ENCODE measurements around the gene CHTF8.
"Not testable (repeated sequence)": the region's sequence is repeated elsewhere in the genome, so short reads cannot be mapped to it uniquely, and the experiment has no call there.

The CHTF8 gene, protein sequence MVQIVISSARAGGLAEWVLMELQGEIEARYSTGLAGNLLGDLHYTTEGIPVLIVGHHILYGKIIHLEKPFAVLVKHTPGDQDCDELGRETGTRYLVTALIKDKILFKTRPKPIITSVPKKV

DNA sequence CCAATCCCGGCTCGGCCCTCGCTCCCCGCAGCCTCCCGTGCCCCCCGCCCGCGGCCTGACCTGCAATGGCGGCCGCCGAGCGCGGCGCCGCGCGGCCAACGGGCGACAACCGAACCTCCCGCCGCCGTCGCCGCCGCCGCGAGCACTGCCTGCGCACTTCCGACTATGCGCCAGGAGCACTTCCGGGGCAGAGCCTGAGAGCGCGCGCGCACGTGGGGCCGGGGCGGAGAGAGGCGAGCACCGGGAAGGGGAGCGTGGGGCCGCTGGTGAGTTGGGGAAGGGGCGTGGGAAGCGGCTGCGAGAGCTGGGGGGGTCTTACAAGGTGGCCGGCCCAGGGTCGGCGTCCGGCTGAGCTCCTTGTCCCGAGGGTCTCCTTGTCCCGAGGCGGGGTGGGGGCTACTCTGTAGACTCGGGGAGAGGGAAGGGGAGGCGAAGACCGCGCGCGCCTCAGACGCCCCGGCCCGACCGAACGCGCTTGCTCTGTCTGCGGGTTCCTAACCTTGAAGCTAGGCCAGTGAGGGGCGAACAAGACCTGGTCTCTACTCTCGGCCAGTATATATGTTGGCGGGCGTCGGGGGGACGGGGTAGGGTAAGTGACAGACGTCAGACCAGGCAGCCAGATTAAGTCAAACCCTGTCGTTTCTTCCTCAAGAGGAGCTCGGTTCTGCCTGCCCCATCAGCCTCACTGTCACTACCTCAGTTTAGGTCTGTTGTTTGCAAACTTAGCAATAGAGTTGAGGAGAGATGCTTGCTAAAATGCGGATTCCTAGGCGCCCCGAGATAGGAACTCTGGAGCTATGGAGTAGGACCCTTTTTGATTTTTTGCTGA lies at the start of gene CHTF8, which contains the start of gene UTP4:
Gene CHTF8 (minus strand): TSS at position 165 of the 829 bp plus-strand sequence. CDS start 11,130 bp downstream, outside the sequence.
Gene UTP4 (plus strand): TSS at position 226 of the 829 bp plus-strand sequence. CDS start 811 bp downstream, outside the sequence.
- DNase-seq: peak; percentile 87

DNA sequence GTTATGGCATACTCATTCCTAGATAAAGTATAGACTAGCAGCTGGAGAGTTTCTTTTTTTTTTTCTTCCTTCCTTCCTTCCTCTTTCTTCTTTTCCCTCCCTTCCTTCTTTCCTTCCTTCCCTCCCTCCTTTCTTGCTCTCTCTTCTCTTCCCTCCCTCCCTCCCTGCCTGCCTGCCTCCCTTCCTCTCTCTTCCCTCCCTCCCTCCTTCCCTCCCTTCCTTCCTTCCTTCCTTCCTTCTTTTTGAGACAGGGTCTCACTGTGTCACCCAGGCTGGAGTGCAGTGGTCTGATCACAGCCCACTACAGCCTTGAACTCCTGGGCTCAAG lies 47.6 kb upstream of the CHTF8 start:
- no peak for DNase-seq

DNA sequence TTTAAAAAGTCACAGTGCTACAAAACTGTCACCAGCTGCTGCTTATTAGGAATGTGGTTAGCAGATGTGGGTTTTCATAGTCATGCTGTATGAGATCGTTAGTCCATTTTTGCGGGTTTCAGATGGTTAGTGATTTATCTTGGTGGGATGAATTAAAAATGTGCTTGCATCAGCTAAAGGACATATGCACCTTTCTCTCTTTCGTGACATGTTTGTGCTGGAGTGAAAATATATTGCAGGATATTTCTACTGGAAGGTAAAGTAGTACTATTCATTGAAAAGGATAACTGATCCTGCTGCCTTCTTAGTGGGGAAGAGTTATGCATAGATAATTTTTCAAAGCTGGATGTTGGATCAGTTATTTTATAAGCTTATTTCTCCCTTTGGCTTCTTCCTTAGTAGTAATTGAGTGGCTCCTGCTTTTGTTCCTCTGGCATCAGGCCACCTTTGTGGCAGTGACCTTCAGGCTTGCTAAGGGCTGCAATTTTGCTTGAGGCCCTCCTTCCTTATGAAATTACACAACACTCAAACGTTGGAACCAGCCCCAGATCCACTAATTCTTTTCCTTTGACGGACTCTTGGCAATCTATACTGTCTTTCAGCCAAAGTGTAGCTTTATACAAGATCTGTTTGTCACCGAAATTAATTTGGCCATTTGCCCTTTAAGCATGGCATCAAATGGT lies 47.1 kb upstream of the CHTF8 start:
- peak; percentile 14 for DNase-seq

DNA sequence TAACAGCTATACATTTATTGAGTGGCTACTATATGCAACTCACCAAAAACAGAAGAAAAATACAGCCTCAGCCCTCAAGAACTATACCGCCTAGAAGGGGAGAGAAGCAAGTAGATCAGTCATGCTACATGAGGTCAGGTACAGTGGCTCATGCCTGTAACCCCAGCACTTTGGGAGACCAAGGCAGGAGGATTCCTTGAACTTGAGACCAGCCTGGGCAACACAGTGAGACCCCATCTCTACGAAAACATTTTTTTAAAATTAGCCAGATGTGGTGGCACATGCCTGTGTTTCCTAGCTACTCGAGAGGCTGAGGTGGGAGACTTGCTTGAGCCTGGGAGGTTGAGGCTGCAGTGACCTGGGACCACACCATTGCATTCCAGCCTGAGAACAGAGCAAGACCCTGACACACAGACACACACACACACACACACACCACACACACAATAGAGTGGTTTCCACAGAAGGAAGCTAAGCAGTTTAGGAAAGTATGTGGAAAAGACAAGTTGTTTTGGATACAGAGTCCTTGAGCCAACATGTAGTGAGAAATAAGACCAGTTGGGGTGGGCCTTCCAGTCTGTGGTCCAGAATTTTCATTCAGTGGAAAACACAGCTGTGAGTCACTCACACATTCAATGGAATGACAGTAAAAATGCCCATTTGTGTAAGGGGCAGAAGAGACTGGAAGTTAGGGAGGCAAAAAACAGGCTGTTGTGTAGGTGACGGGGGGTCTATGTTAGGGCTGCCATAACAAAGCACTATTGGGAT lies 43.8 kb upstream of the CHTF8 start:
- no peak for DNase-seq

DNA sequence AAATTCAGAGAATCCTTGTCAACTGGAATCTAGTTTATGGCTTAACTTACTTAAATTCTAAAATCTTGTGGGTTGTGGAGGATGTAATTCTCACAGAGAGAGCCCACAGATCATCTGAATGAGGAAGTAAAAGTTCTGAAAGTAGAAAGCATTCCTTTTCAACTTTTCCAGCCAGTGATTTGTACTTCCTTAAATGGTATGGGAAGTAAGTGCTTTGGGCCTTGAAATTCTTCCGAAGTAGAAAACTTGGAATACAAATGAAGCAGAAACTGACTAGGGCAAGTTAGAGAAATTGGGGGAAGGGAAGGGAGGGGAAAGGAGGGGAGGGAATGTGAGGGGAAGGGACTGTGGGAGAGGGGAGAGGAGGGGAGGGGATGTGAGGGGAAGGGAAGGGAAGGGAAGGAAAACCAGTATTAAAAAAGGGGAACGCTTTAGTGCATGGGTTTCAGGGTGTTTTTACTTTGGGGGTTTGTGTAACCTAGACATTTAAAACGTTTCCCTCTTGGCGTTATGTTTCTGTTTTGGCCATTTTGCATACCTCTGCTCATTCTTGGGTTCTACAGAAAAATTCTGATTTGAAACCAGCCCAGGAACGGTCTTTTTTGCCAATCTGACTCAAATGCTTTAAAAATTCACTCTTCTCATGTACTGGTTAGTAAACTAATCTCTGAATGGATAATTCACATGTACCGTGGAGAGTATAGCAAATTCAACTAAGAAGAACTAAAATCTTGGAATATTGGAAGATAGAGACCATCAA lies 39.1 kb upstream of the CHTF8 start:
- peak; percentile 17 for DNase-seq

DNA sequence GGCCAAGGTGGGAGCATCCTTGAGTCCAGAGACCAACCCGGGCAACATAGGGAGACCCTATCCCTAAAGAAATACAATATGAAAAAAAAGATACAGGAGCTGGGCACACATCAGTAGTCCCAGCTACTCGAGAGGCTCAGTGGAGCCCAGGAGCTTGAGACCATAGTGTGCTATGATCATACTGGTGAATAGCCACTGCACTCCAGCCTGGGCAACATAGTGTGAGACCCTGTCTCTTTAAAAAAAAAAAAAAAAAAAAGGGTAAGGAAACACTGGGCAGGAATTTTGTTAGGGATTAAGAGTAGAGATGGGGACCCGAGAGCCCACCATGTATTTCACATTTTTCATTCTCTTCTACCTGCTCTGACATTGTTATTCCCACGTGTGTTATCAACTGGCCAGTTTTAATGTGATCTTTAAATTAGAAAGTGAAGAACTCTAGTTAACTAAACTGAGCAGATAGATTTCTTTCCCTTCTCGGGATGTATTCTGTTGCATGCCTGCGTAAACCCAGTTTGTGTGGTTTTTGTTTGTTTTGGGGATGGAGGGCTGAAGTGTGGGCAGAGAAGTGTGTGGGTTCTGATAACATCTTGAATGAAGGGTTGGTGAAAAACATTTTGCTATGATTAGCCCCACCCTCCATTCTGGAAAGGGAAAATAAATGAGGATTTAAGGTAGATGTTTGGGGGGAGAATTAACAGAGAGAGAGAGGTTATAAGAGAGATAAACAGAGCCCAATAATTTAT lies 37.4 kb upstream of the CHTF8 start:
- no peak for DNase-seq

DNA sequence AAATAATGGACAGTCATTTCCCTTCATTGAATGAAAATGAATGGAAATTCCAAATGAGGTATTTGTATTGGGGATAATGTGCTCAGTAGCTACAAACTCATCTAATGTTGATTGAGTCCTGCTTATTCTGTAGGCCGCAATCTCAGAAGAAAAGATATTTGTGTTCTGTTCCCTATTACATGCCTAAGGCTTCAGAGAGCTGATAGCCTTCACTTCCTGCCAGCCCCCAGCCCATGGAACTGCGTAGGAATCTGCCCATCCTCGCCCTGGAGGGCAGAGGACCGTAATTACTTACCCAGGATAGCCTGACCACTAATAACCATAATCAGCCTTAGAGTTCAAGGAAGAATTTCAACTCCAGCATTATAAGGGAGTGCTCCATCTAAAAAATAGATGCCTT lies 36.7 kb upstream of the CHTF8 start:
- no peak for DNase-seq

DNA sequence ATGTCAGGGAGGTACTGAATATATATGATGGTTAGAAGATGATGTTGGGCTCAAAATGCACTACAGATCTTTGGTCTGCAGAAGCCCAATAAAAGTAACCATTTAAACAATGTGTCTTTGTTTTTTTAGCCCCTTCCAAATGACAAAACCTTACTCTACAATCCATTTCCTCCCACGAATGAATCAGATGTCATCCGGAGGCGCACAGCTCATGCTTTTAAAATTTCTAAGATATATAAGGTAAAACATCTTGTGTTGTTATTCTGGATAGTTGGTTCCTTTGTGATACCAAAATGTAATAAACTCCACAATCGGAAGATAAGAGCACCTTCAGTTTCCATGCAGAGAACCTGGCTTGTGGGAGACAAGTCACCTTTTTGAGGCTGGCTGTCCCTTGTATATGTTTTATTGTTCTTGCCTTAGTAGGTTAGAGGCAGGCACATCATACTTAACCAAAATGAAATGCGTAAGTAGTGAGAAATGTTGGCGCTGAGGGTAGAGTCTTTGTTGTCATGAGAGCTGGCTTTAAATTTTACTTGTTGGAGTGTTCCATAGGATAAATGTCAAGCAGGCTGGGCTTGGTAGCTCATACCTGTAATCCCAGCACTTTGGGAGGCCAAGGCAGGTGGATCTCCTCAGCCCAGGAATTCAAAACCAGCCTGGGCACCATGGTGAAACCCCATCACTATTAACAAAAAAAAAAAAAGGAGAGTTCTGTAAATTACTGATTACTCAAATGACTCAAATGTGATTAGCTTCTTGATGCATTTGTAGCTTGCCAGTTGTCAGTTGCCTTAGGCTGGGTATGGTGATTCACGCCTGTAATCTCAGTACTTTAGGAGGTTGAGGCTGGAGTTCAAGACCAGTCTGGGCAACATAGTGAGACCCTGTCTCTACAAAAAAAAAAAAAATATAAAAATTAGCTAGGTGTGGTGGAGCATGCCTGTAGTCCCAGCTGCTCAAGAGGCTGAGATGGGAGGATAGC lies 34.9 kb upstream of the CHTF8 start:
- no peak for DNase-seq

DNA sequence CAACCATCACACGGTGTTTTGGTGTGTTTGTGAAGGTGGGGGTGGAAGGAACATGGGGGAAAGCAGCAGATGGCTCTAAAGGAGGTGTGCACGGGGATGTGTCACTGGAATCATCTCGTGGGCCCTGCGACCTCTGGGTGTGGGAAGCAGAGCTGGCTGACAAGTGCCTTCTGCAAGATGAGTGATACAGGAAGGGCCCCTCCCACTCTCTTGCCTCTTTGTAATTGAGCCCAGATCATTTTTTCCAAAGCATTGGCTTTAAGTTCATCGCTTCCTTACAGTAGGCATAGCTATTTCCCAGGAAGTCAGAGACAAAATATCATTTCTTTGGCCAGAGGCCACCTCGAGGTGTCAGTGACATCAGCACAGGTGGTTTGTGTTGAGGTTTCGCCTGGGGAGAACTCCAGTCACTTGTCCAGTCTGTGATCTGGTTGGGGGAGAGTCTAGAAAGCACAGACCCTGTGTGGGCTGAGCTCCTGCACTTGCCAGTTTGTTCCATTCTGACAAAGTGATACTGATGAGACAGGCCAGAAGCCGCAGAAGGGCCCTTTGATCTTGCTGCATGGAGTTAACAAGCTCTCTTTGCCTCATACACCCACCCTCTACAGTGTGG lies 33.9 kb upstream of the CHTF8 start:
- no peak for DNase-seq

DNA sequence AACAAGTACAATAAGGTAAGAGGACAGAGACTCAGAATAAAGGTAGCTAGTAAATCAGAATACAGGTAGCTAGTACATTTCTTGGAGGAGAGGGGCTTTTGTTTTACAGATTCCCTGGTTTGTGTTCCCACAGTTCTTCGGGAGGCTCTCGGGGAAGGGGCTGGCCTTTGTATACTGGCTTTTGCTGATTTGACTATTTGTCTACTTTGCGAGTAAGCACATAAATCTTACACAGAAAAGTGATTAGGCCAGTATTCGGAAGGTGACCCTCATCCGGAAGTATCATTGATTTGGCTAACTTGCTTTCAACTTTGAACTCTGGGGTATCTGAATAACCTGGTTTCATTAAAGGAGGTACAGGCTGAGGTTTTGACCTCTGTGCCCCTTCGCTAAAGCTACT lies 33.2 kb upstream of the CHTF8 start:
- no peak for DNase-seq

DNA sequence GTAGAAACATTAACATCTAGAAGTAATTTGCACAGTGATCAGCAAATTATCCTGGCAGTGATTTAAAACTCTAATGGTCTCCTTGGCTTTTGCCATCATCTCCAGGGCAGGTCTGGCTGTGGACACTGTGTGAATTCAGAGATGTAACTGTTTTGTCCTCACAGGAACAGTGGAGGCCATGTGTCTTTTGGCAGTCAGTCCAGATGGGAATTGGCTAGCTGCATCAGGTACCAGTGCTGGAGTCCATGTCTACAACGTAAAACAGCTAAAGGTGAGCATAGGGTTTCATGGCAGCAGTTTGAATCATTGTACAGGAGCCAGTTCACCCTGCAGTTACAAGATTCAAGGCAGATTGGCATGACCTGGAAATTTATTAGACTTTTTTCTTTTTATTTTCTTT lies 27.8 kb upstream of the CHTF8 start:
- no peak for DNase-seq

DNA sequence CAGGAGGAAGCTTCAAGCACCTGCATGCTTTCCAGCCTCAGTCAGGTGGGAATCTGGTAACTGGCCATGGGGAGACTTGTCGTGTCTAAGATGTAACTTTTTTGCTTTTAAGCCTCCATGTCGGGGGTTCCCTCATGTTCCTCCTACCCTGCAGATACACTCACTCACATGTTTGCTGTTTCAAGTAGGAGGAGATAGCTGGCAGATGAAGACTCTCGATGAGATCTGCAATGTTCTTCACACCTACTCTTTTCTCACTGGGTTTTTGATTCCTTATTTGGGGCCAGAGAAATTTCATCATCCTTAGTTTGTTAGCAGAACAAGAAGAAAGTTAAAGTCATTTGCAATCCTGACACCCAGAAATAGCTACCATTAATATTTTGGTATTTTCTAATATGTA lies 24.8 kb upstream of the CHTF8 start:
- DNase-seq: no peak

DNA sequence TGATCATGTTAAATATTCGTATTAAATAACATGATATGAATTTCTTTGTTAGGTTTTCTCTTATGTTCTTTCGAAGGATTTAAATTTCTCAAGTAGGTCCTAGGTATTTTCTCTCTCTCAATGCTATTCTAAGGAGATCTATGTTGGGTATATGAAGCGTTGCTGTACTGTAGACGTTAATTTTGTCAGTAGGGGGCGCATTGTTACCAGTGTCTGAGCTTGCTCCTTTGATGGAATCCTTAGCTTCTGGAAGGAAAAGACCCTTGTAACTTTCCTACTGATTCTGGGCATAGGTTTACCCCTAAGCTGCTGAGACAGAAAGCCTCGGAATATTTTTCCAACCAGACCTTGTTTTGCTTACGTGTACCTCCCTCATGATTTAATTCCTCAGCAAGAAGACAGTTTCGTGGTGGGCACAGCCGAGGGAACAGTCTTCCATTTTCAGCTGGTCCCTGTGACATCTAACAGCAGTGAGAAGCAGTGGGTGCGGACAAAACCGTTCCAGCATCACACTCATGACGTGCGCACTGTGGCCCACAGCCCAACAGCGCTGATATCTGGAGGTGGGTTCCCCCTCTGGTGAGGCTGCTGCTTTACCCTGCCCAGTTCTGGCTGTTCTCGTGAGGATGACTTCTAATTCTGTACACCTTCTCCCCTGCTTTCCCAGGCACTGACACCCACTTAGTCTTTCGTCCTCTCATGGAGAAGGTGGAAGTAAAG lies 17.9 kb upstream of the CHTF8 start:
- DNase-seq: peak; percentile 70

DNA sequence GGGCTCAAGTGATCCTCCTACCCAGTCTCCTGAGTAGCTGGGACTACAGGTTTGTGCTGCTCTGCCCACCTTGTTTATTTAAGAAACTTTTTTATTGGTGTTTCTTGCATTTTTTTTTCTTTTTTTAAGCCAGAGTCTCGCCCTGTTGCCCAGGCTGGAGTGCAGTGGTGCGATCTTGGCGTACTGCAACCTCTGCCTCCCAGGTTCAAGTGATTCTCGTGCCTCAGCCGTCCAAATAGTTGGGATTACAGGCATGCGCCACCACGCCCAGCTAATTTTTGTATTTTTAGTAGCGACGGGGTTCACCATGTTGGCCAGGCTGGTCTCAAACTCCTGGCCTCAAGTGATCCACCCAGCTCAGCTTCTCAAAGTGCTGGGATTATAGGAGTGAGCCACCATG lies 17.2 kb upstream of the CHTF8 start:
- not testable (repeated sequence) for DNase-seq

DNA sequence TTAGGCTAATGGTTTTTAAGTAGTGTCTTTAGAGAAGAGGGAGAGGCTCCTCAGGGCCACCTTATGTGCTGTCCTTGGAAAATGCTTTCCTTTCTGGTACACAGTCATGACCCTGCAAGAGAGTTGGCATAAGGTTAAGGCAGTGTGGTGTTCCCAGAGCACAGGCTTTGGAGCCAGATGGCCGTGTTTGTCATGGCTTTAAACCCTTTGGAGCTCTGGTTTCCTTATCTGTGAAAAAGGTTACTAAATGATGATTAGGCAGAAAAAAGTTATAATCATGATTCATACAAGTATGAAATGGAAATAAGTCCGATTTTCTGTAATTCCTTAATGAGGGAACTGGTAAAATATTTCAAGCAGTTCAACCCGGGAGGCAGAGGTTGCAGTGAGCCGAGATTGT lies 13.3 kb upstream of the CHTF8 start:
- DNase-seq: no peak

DNA sequence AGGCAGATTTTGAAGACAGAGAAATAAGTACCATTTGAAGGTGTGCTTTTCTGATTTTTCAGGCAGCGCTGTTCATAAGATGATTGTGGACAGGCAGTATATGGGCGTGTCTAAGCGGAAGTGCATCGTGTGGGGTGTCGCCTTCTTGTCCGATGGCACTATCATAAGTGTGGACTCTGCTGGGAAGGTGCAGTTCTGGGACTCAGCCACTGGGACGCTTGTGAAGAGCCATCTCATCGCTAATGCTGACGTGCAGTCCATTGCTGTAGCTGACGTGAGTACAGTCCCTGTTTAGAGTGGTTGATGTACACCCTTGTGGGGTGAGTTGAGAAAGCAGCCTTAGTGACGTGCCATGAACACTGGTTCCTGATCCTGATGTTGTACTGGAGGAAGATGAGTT lies 10.7 kb upstream of the CHTF8 start:
- DNase-seq: no peak

DNA sequence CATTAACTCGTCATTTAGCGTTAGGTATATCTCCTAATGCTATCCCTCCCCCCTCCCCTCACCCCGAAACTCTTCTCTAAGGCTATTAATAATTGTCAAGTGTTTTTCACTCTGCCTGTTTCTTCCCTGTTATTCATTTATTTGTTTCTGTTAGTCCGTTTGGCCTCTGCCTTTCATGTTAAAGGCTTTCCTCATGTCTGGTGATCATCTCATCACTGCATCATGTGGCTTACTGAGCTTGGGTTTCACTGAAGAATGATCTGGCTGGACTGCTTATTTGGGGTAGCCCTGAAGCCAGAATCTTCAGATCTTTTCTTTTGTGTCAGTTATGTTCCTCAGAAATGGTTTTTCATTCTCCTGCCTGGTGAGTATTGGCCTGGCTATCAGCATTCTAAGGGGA lies 9.5 kb upstream of the CHTF8 start:
- DNase-seq: no peak

DNA sequence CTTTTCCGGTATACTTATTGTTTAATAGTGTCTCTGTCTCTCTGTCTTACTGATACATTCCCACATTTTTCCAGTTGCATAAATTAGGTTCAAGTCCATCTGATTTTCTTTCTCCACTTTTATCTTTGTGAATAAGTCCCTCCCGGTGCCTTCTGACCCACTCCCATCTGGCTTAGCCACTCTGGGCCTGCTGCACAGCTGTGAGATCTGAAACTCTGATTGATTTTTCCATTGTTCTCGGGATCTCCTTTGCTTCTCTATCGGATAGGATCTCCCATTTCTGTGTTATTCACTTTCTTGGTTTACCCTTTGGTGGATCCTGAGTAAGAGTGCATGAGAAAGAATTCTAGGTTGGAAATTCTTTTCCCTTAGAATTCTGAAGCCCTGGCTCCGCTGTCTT lies 8.6 kb upstream of the CHTF8 start:
- DNase-seq: no peak

DNA sequence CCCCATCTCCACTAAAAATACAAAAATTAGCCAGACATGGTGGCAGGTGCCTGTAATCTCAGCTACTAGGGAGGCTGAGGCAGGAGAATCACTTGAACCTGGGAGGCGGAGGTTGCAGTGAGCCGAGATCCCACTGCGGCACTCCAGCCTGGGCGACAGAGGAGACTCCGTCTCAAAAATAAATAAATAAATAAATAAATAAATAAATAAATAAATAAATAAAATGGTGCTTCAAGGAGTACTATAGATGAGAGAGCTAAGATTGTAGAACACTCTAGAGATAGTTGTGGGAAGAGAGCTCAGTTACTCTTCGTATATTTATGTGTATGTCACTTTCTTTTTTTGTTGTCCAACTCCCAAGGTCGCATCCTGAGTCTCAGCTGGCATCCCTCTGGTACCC lies 7.1 kb upstream of the CHTF8 start:
- not testable (repeated sequence) for DNase-seq
